H1 (cell line): ENCODE measurements around the gene EEF2K. TPM values are rescaled to one million over a fixed set of nuclear protein-coding genes. Genes with fewer than 3 reads are reported as not detected.

Experiments used
- CTCF ChIA-PET: fragments of 300-600 bp; sonication (Branson Sonifier 250); formaldehyde crosslinking; loops from one replicate; lab custom pipeline; 2021; ENCODE audit not compliant: partially characterized antibody; lab: Charles Lee
- POLR2A ChIA-PET: fragments of 300-600 bp; sonication (Branson Sonifier 250); formaldehyde crosslinking; loops from one replicate; lab custom pipeline; 2021; ENCODE audit warnings: inconsistent platforms; ENCODE audit not compliant: partially characterized antibody; lab: Charles Lee
- DNase-seq, 2 experiments: peaks; one replicate each; pipeline versions ENCODE4 v3.0.0 to v3.0.0-alpha.2; 2010 to 2022; ENCODE audit warnings: low spot score in 2 of 2, low read depth in 1 of 2, mixed read lengths in 1 of 2
- FAIRE-seq: peaks from 2 replicates; lab custom pipeline; 2011; peaks lifted over from hg19 to GRCh38; lab: Jason Lieb, UNC
- H2AFZ ChIP-seq: 2 replicates; pipeline ENCODE4 v1.8.1; 2012; ENCODE audit warnings: low read length, inconsistent platforms
- H2AK5ac ChIP-seq: 2 replicates; pipeline ENCODE4 v1.6.1; 2013; ENCODE audit warnings: low read depth, low read length
- H2BK120ac ChIP-seq: replicated peaks from 2 replicates; pipeline ENCODE3; 2013; ENCODE audit warnings: low read depth, low read length, inconsistent platforms
- H2BK12ac ChIP-seq: 2 replicates; pipeline ENCODE4 v1.6.1; 2013; ENCODE audit warnings: low read depth, low read length
- H2BK15ac ChIP-seq: 2 replicates; pipeline ENCODE4 v1.6.1; 2013; ENCODE audit warnings: low read length
- H2BK20ac ChIP-seq: 2 replicates; pipeline ENCODE4 v1.6.1; 2013; ENCODE audit warnings: low read length
- H2BK5ac ChIP-seq: 2 replicates; pipeline ENCODE4 v1.6.1; 2013; ENCODE audit warnings: low read depth, low read length
- H3K14ac ChIP-seq: 2 replicates; pipeline ENCODE4 v1.6.1; 2013; ENCODE audit warnings: inconsistent platforms; ENCODE audit not compliant: insufficient read length
- H3K18ac ChIP-seq: 2 replicates; pipeline ENCODE4 v1.6.1; 2013; ENCODE audit warnings: low read length; ENCODE audit errors: extremely low read depth
- H3K23ac ChIP-seq: 2 replicates; pipeline ENCODE4 v1.6.1; 2013; ENCODE audit warnings: inconsistent platforms; ENCODE audit not compliant: insufficient read length
- H3K23me2 ChIP-seq: 2 replicates; pipeline ENCODE4 v1.6.1; 2013; ENCODE audit warnings: low read depth, low read length
- H3K27ac ChIP-seq: 2 replicates; pipeline ENCODE4 v1.6.1; 2011; ENCODE audit warnings: low read depth, low read length, inconsistent platforms
- H3K27me3 ChIP-seq, 4 experiments: replicated peaks in 1 of 4; 1 replicate in 1 of 4; 2 replicates in 3 of 4; pipeline versions ENCODE4 v1.6.1 to v1.8.1; 2011 to 2013; ENCODE audit warnings: low read length in 3 of 4, mild to moderate bottlenecking in 3 of 4, inconsistent platforms in 2 of 4, mixed read lengths in 2 of 4, moderate library complexity in 1 of 4; ENCODE audit not compliant: control insufficient read depth in 3 of 4, insufficient read depth in 3 of 4; ENCODE audit errors: extremely low read depth in 1 of 4
- H3K36me3 ChIP-seq, 4 experiments: 2 replicates each; pipeline versions ENCODE4 v1.6.1 to v1.8.1; 2011 to 2013; ENCODE audit warnings: mild to moderate bottlenecking in 4 of 4, low read length in 3 of 4, moderate library complexity in 2 of 4, control low read depth in 1 of 4, inconsistent platforms in 1 of 4; ENCODE audit not compliant: insufficient read depth in 4 of 4, control insufficient read depth in 2 of 4
- H3K4ac ChIP-seq: replicated peaks from 2 replicates; pipeline ENCODE3; 2013; ENCODE audit warnings: low read length, low read depth, mixed read lengths, inconsistent platforms; ENCODE audit not compliant: insufficient read length
- H3K4me1 ChIP-seq, 4 experiments: replicated peaks in 1 of 4; 1 replicate in 1 of 4; 2 replicates in 3 of 4; pipeline versions ENCODE4 v1.6.1 to v1.8.1; 2011 to 2013; ENCODE audit warnings: low read length in 3 of 4, inconsistent platforms in 2 of 4, mixed read lengths in 1 of 4; ENCODE audit not compliant: insufficient read depth in 4 of 4, control insufficient read depth in 3 of 4
- H3K4me2 ChIP-seq, 2 experiments: 2 replicates each; pipeline versions ENCODE4 v1.6.1 to v1.8.1; 2011 to 2013; ENCODE audit warnings: low read depth in 2 of 2, low read length in 2 of 2, control low read depth in 1 of 2, inconsistent platforms in 1 of 2, mild to moderate bottlenecking in 1 of 2; ENCODE audit not compliant: insufficient read depth in 1 of 2
- H3K4me3 ChIP-seq, 4 experiments: fragments of 200-600, 300-600 bp in 1 of 4; sonication (generic), shearing (Covaris generic), sonication (Bioruptor Twin) in 1 of 4; 2 replicates each; pipeline versions ENCODE4 v1.5.1 to v1.8.1; 2011 to 2016; ENCODE audit warnings: low read length in 4 of 4, low read depth in 3 of 4, control low read depth in 2 of 4, inconsistent platforms in 2 of 4, mild to moderate bottlenecking in 2 of 4, mixed read lengths in 1 of 4, moderate library complexity in 1 of 4; ENCODE audit not compliant: insufficient read depth in 2 of 4; ENCODE audit errors: extremely low read depth in 1 of 4
- H3K56ac ChIP-seq: replicated peaks from 2 replicates; pipeline ENCODE3; 2013; ENCODE audit warnings: low read depth, mild to moderate bottlenecking, mixed read lengths, low read length, inconsistent platforms; ENCODE audit not compliant: insufficient read length
- H3K79me1 ChIP-seq: 2 replicates; pipeline ENCODE4 v1.6.1; 2013; ENCODE audit warnings: low read depth, low read length, control low read depth
- H3K79me2 ChIP-seq, 2 experiments: 2 replicates each; pipeline versions ENCODE4 v1.6.1 to v1.8.1; 2012 to 2013; ENCODE audit warnings: low read length in 2 of 2, mild to moderate bottlenecking in 2 of 2, inconsistent platforms in 1 of 2; ENCODE audit not compliant: insufficient read depth in 2 of 2, control insufficient read depth in 1 of 2
- H3K9ac ChIP-seq, 4 experiments: replicated peaks in 1 of 4; 1 replicate in 1 of 4; 2 replicates in 3 of 4; pipeline versions ENCODE4 v1.6.1 to v1.8.1; 2011 to 2013; ENCODE audit warnings: low read depth in 3 of 4, low read length in 3 of 4, control low read depth in 2 of 4, mild to moderate bottlenecking in 2 of 4, moderate library complexity in 2 of 4, inconsistent platforms in 1 of 4; ENCODE audit errors: extremely low read depth in 1 of 4
- H3K9me3 ChIP-seq, 2 experiments: 2 replicates each; pipeline versions ENCODE4 v1.6.1 to v1.8.1; 2012 to 2013; ENCODE audit warnings: mild to moderate bottlenecking in 2 of 2, moderate library complexity in 2 of 2, control low read depth in 1 of 2, inconsistent platforms in 1 of 2, low read depth in 1 of 2, low read length in 1 of 2, mixed read lengths in 1 of 2; ENCODE audit not compliant: insufficient read depth in 2 of 2
- H4K20me1 ChIP-seq, 2 experiments: replicated peaks in 1 of 2; 2 replicates each; pipeline versions ENCODE3 to v1.8.1; 2011 to 2013; ENCODE audit warnings: inconsistent platforms in 2 of 2, low read length in 2 of 2, mild to moderate bottlenecking in 1 of 2; ENCODE audit not compliant: insufficient read depth in 2 of 2, control insufficient read depth in 1 of 2
- H4K5ac ChIP-seq: 2 replicates; pipeline ENCODE4 v1.6.1; 2013; ENCODE audit warnings: low read length, low read depth, mixed read lengths, inconsistent platforms; ENCODE audit not compliant: insufficient read length
- H4K8ac ChIP-seq: 2 replicates; pipeline ENCODE4 v1.8.0; 2013; ENCODE audit warnings: mild to moderate bottlenecking, moderate library complexity, low read length, inconsistent platforms; ENCODE audit not compliant: insufficient read depth; ENCODE audit errors: extremely low read depth
- H4K91ac ChIP-seq: replicated peaks from 2 replicates; pipeline ENCODE3; 2013; ENCODE audit warnings: low read length, mixed read lengths, inconsistent platforms; ENCODE audit not compliant: insufficient read length
- CEBPB ChIP-seq: IDR thresholded peaks from 2 replicates; pipeline ENCODE4 v1.6.1; 2012; ENCODE audit warnings: low read depth, low read length
- HDAC6 ChIP-seq: IDR thresholded peaks from one replicate; pipeline ENCODE4 v1.7.1; 2012; ENCODE audit warnings: low read depth, mild to moderate bottlenecking, inconsistent platforms, low read length, moderate library complexity
- JUND ChIP-seq: IDR thresholded peaks from 2 replicates; pipeline ENCODE4 v1.6.1; 2011; ENCODE audit warnings: mild to moderate bottlenecking, improper control_type of control experiment, low read length
- RNF2 ChIP-seq: fragments of 200-900, 300-1000 bp; sonication (generic); IDR thresholded peaks from 2 replicates; pipeline ENCODE4 v1.7.1; 2016; ENCODE audit warnings: borderline replicate concordance, low read depth, mild to moderate bottlenecking, antibody characterized with exemption, low read length; ENCODE audit not compliant: poor library complexity, severe bottlenecking; ENCODE audit errors: missing control alignments
- SP4 ChIP-seq: IDR thresholded peaks from 2 replicates; pipeline ENCODE4 v1.6.1; 2012; ENCODE audit warnings: low read length, inconsistent platforms
- SUZ12 ChIP-seq: fragments of 200-600 bp; sonication (generic); IDR thresholded peaks from 2 replicates; pipeline ENCODE4 v1.6.1; 2012; ENCODE audit warnings: mild to moderate bottlenecking, inconsistent platforms, low read length, moderate library complexity, mixed read lengths
- TBP ChIP-seq: IDR thresholded peaks from 2 replicates; pipeline ENCODE4 v1.6.1; 2011; ENCODE audit warnings: low read depth, low read length, improper control_type of control experiment
- YY1 ChIP-seq: IDR thresholded peaks from 2 replicates; pipeline ENCODE4 v1.6.1; 2011; ENCODE audit warnings: low read depth, mild to moderate bottlenecking, low read length
- WGBS, 2 experiments: shearing (Covaris generic) in 1 of 2; methylation state at CpG; one replicate each; pipeline versions ENCODE4 v1.1.6 to v1.1.7; 2013 to 2015; ENCODE audit warnings: low lambda C conversion rate in 2 of 2, mixed read lengths in 2 of 2, inconsistent platforms in 1 of 2, low coverage in 1 of 2, missing lambda C conversion rate in 1 of 2; ENCODE audit not compliant: insufficient replicate concordance in 2 of 2, insufficient coverage in 1 of 2, insufficient read length in 1 of 2; ENCODE audit errors: extremely low coverage in 1 of 2, missing lambda C conversion rate in 1 of 2; 5-methylcytosine and 5-hydroxymethylcytosine counted together
- polyA plus RNA-seq, 7 experiments: library from polyadenylated mRNA; depleted of rRNA in 3 of 7; stranded (reverse) in 5 of 7; unstranded in 2 of 7; fragments of >200 nt in 5 of 7; fragments of 200-250 nt in 2 of 7; gene quantifications; 1 replicate in 5 of 7; 2 replicates in 1 of 7; 4 replicates in 1 of 7; pipeline versions ENCODE4 v1.2.1 to v1.2.3, GENCODE V29; 2011 to 2013; ENCODE audit warnings: missing spikeins in 2 of 7, mixed read lengths in 2 of 7
- total RNA-seq: library from RNA; stranded (reverse); fragmentation: NEBNext Ultra II Directional; extraction: Animal tissue kit (Norgen Biotek cat#: 25700); gene quantifications from 2 replicates; pipeline ENCODE4 v1.2.1, GENCODE V29; 2021

EEF2K gene
- total and polyA plus RNA-seq, 2 of the 8 experiments (the other 6 are each of a cell fraction or from before 2014, with no cell fraction given): 14.9 to 30.2 TPM

GRCh38 chr16:22293137-22294106 is 87.3 kb downstream of the EEF2K start:
- Histone ChIP-seq H4K8ac (no peak overlapping the region), H2BK120ac (no peak overlapping the region), H3K4me1 (peaks cover 0 to 4% (median 2%) of the 10 kb centered on the region in 4 experiments; a peak in 2 of 7 replicates), H2BK5ac (no peak overlapping the region), H3K18ac (no peak overlapping the region), H4K91ac (no peak overlapping the region), H4K5ac (no peak overlapping the region), H3K23ac (no peak overlapping the region), H3K9ac (no peak overlapping the region), H3K36me3 (no peaks in the 10 kb centered on the region), H2BK15ac (no peak overlapping the region), H2BK20ac (no peak overlapping the region), H3K4ac (no peak overlapping the region)
- POLR2A ChIA-PET: interaction anchor here (0.7 kb wide), 1 partner anchor 97 kb away, joined by 3 read pairs; no protein-coding TSS in a partner anchor
- FAIRE-seq: no peak
- 94% methylated on average over 9 of the region's 11 CpGs; no CpG with 5 or more reads in 1 of the 2 experiments for WGBS, 2 experiments
- TF ChIP-seq YY1 (no peak), HDAC6 (no peak), JUND (no peak), CEBPB (no peak), TBP (no peak), SUZ12 (no peak), SP4 (no peak), RNF2 (no peak)
- TF ChIP-seq, all 59 proteins: peak for 0
- no peaks in the 10 kb centered on the region for H3K27me3 ChIP-seq
- H3K79me1 ChIP-seq: no peaks in the 10 kb centered on the region
- H3K79me2 ChIP-seq: peaks cover 0 to 9% of the 10 kb centered on the region in 2 experiments; a peak in 2 of 4 replicates
- no peak for DNase-seq
- H3K14ac ChIP-seq: no peak overlapping the region
- H3K4me3 ChIP-seq: no peak overlapping the region
- H2AK5ac ChIP-seq: no peak overlapping the region
- no peak overlapping the region for H3K56ac ChIP-seq
- H2BK12ac ChIP-seq: no peak overlapping the region
- H3K23me2 ChIP-seq: peaks cover 5% of the 10 kb centered on the region; the same call in 1 of the 2 replicates
- no peak overlapping the region for H3K27ac ChIP-seq
- no peaks in the 10 kb centered on the region for H3K9me3 ChIP-seq
- H2AFZ ChIP-seq: no peak overlapping the region; the same call in 1 of the 2 replicates
- CTCF ChIA-PET: interaction anchor here (0.6 to 1.0 kb wide), 2 partner anchors 8 to 160 kb away, joined by 3 read pairs; no protein-coding TSS in a partner anchor
- H3K4me2 ChIP-seq: no peak overlapping the region; a peak in 1 of 4 replicates
- H4K20me1 ChIP-seq: peaks cover 0 to 7% of the 10 kb centered on the region in 2 experiments
